Activated CD4-positive, alpha-beta T cell treated with anti-CD3 and anti-CD28 coated beads for 36 hours (primary cell): ENCODE results near the gene CYP2B6. TPM values are rescaled to one million over a fixed set of nuclear protein-coding genes. Genes with fewer than 3 reads are reported as not detected.
"Not testable (repeated sequence)": the region's sequence is repeated elsewhere in the genome, so short reads cannot be mapped to it uniquely, and the experiment has no call there.

Experiments used
- ATAC-seq: fragments of 200-7000 bp; cut with Tn5 transposase; one replicate; pipeline ENCODE4 v1.10.0; 2021; ENCODE audit warnings: mild to moderate bottlenecking, moderate library complexity
- CTCF ChIA-PET: fragments of 350-600 bp; sonication (Branson Sonifier 250); formaldehyde crosslinking; loops from one replicate; lab custom pipeline; 2021; ENCODE audit warnings: antibody characterized with exemption; lab: Charles Lee
- POLR2A ChIA-PET: fragments of 350-600 bp; sonication (Branson Sonifier 250); formaldehyde crosslinking; loops from one replicate; lab custom pipeline; 2021; ENCODE audit warnings: antibody characterized with exemption, inconsistent platforms; lab: Charles Lee
- DNase-seq: peaks from one replicate; pipeline ENCODE4 v3.0.0-alpha.2; 2020
- H3K27ac Mint-ChIP-seq: one replicate; pipeline ENCODE4 v1.8.0; 2021; ENCODE audit warnings: mixed read lengths
- H3K27me3 Mint-ChIP-seq: one replicate; pipeline ENCODE4 v1.8.0; 2021; ENCODE audit warnings: mixed read lengths
- H3K36me3 Mint-ChIP-seq: one replicate; pipeline ENCODE4 v1.8.0; 2021; ENCODE audit warnings: low read depth, mixed read lengths
- H3K4me1 Mint-ChIP-seq: one replicate; pipeline ENCODE4 v1.8.0; 2021; ENCODE audit warnings: mixed read lengths
- H3K4me3 Mint-ChIP-seq: one replicate; pipeline ENCODE4 v1.8.0; 2021; ENCODE audit warnings: mild to moderate bottlenecking, moderate library complexity, mixed read lengths
- H3K9me3 Mint-ChIP-seq: one replicate; pipeline ENCODE4 v1.8.0; 2021; ENCODE audit warnings: low read depth, mixed read lengths
- intact Hi-C, 2 experiments: fragments of 100-400 bp; cut with DNase I in 1 of 2; cut with micrococcal nuclease in 1 of 2; formaldehyde crosslinking; loops; one replicate each; pipeline versions ENCODE4 v1.14.2 to v1.15.1; 2022 to 2024; cut with DNase I, micrococcal nuclease
- total RNA-seq, 2 experiments: library from RNA; stranded (reverse); gene quantifications; one replicate each; pipeline ENCODE4 v1.2.3, GENCODE V29; 2021

The CYP2B6 gene
- total RNA-seq, 2 experiments from 2014 or later: not detected

DNA sequence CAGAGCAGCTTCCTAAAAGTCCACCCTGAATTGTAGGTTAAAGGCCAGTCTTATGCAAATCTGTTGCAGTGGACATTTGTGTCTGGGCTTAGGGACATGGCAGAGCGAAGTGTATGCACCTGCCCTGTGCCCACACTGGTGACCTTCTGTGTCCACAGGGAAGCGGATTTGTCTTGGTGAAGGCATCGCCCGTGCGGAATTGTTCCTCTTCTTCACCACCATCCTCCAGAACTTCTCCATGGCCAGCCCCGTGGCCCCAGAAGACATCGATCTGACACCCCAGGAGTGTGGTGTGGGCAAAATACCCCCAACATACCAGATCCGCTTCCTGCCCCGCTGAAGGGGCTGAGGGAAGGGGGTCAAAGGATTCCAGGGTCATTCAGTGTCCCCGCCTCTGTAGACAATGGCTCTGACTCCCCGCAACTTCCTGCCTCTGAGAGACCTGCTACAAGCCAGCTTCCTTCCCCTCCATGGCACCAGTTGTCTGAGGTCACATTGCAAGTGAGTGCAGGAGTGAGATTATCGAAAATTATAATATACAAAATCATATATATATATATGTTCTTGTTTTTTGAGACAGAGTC, 25.5 kb downstream of the CYP2B6 start:
- ATAC-seq: no peak
- intact Hi-C loops: no loop called here
- H3K36me3 Mint-ChIP-seq: no peaks in the 10 kb centered on the region
- peaks cover 2% of the 10 kb centered on the region for H3K4me1 Mint-ChIP-seq
- H3K9me3 Mint-ChIP-seq: no peaks in the 10 kb centered on the region
- no peak overlapping the region for H3K4me3 Mint-ChIP-seq
- peaks cover 14% of the 10 kb centered on the region for H3K27me3 Mint-ChIP-seq
- DNase-seq: no peak
- POLR2A ChIA-PET: no interaction called here
- CTCF ChIA-PET: interaction anchor here (1.0 kb wide), 1 partner anchor 111 kb away, joined by 3 read pairs; no protein-coding TSS in a partner anchor
- no peak overlapping the region for H3K27ac Mint-ChIP-seq

DNA sequence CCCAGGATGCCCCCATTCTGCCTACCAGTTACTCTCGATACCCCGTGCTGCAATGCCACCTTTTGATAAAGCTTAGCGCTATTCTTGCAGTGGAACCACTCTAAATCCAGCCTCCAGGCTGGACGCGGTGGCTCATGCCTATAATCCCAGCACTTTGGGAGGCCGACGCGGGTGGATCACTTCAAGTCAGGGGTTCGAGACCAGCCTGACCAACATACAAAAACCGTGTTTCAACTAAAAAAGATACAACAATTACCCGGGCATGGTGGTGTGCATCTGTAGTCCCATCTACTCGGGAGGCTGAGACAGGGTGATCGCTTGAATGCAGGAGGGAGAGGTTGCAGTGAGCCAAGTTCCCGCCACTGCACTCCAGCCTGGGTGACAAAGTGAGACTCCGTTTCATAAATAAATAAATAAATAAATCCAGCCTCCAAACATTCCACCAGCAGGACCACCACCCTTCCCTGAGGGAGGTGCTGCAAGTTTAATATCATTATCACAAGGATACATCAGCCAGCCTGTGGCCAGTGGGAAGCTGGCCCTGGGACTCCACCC, 27.7 kb downstream of the CYP2B6 start:
- Mint-ChIP-seq H3K4me3 (no peak overlapping the region), H3K27ac (no peak overlapping the region), H3K9me3 (no peaks in the 10 kb centered on the region), H3K27me3 (peaks cover 6% of the 10 kb centered on the region), H3K36me3 (no peaks in the 10 kb centered on the region), H3K4me1 (peaks cover 2% of the 10 kb centered on the region)
- intact Hi-C loops: no loop called here
- ChIA-PET CTCF (no interaction called here), POLR2A (no interaction called here)
- DNase-seq (no peak), ATAC-seq (no peak)

GRCh38 chr19:41019346-41019745, 28.3 kb downstream of the CYP2B6 start:
- H3K9me3 Mint-ChIP-seq: no peaks in the 10 kb centered on the region
- ChIA-PET CTCF (no interaction called here), POLR2A (no interaction called here)
- H3K4me3 Mint-ChIP-seq: no peak overlapping the region
- ATAC-seq: no peak
- no peak for DNase-seq
- intact Hi-C loops: no loop called here
- H3K27ac Mint-ChIP-seq: no peak overlapping the region
- H3K27me3 Mint-ChIP-seq: peaks cover 6% of the 10 kb centered on the region
- peaks cover 2% of the 10 kb centered on the region for H3K4me1 Mint-ChIP-seq
- H3K36me3 Mint-ChIP-seq: no peaks in the 10 kb centered on the region

- Mint-ChIP-seq H3K36me3 (no peaks in the 10 kb centered on the region), H3K9me3 (no peaks in the 10 kb centered on the region), H3K27me3 (peaks cover 26% of the 10 kb centered on the region), H3K27ac (no peak overlapping the region), H3K4me1 (no peaks in the 10 kb centered on the region), H3K4me3 (no peak overlapping the region)
- POLR2A ChIA-PET: no interaction called here
- intact Hi-C loops: no loop called here
- DNase-seq (no peak), ATAC-seq (no peak)
- CTCF ChIA-PET: interaction anchor here (0.7 to 1.4 kb wide), 4 partner anchors 15 to 102 kb away, joined by 3 read pairs; no protein-coding TSS in a partner anchor
These were observed 32.1 kb downstream of the CYP2B6 start for GRCh38 chr19:41023193-41023592.

GRCh38 chr19:41025411-41025810, 34.3 kb downstream of the CYP2B6 start:
- H3K9me3 Mint-ChIP-seq: no peaks in the 10 kb centered on the region
- H3K36me3 Mint-ChIP-seq: no peaks in the 10 kb centered on the region
- ChIA-PET POLR2A (no interaction called here), CTCF (interaction anchor here (0.6 kb wide), 1 partner anchor 36 kb away, joined by 3 read pairs; no protein-coding TSS in a partner anchor)
- no peaks in the 10 kb centered on the region for H3K4me1 Mint-ChIP-seq
- no peak overlapping the region for H3K27ac Mint-ChIP-seq
- no peak overlapping the region for H3K4me3 Mint-ChIP-seq
- peaks cover 26% of the 10 kb centered on the region for H3K27me3 Mint-ChIP-seq
- DNase-seq: no peak
- ATAC-seq: no peak
- intact Hi-C loops: no loop called here

DNA sequence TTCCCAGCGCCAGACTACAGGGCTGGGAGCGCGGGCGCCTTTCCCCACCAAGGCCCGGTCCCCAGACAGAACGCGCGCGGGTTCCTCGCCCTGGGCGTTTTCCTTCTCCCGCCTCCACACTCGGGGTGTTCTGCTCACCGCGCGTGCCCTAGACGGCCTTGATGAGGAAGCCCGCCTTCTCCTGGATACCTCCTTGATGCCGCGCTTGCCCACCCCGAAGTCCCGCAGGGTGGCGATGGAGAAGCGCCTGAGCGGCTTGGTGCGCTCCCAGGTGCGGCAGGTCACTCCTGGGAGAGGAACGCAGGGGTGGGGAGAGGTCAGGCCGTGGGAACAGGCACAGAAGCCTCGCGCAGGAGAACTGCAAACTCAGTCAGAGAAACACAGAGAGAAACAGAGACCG, 34.8 kb downstream of the CYP2B6 start:
- Mint-ChIP-seq H3K9me3 (no peaks in the 10 kb centered on the region), H3K36me3 (no peaks in the 10 kb centered on the region), H3K27ac (no peak overlapping the region), H3K27me3 (peaks cover 23% of the 10 kb centered on the region), H3K4me1 (no peaks in the 10 kb centered on the region), H3K4me3 (no peak overlapping the region)
- ChIA-PET CTCF (interaction anchor here (0.6 kb wide), 1 partner anchor 36 kb away, joined by 3 read pairs; no protein-coding TSS in a partner anchor), POLR2A (no interaction called here)
- DNase-seq: no peak
- intact Hi-C loops: no loop called here
- no peak for ATAC-seq

DNA sequence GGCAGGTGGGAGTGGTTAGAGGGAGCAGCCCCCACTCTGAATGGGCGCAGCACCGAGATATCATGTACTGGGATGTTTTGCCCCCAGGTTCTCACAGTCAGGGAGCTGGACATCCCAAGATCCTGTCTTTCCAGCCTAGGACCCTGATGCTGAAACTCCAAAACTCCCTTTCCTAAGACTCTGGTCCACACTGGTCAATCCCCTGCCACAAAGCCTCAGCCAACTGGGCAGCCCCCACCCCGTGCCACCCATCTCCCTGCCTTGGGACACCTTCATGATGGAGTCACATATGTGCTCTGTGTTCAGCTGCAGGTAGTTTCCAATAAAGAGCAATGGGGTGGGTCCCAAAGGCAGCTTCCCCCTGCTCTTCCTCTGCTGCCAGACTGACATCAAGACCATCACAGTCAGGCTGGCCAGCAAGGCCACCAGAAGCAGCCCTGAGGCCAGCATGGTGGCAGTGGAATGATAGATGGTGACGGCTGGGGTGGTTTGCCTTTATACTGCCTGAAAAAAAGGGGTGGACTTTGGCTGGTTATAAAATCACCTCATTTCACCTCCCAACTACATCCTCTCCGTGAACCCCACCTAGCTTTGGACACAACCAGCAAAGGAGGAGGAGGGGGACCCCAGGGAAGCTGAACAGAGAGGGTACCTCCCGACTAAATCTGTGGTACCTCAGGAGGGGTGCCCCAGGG, 36.3 kb downstream of the CYP2B6 start:
- Mint-ChIP-seq H3K36me3 (no peaks in the 10 kb centered on the region), H3K27me3 (peaks cover 27% of the 10 kb centered on the region), H3K9me3 (no peaks in the 10 kb centered on the region), H3K27ac (no peak overlapping the region), H3K4me1 (no peaks in the 10 kb centered on the region), H3K4me3 (no peak overlapping the region)
- intact Hi-C loops: no loop called here
- ATAC-seq: no peak
- CTCF ChIA-PET: no interaction called here
- no peak for DNase-seq
- POLR2A ChIA-PET: no interaction called here

GRCh38 chr19:41029524-41030432, 38.7 kb downstream of the CYP2B6 start:
- Mint-ChIP-seq H3K4me3 (no peak overlapping the region), H3K9me3 (peaks cover 2% of the 10 kb centered on the region), H3K27ac (no peak overlapping the region), H3K4me1 (peaks cover 4% of the 10 kb centered on the region), H3K36me3 (no peaks in the 10 kb centered on the region), H3K27me3 (peaks cover 23% of the 10 kb centered on the region)
- ATAC-seq (no peak), DNase-seq (no peak)
- POLR2A ChIA-PET: no interaction called here
- CTCF ChIA-PET: interaction anchor here (0.6 kb wide), 1 partner anchor 26 kb away, joined by 3 read pairs; no protein-coding TSS in a partner anchor
- intact Hi-C loops: no loop called here

DNA sequence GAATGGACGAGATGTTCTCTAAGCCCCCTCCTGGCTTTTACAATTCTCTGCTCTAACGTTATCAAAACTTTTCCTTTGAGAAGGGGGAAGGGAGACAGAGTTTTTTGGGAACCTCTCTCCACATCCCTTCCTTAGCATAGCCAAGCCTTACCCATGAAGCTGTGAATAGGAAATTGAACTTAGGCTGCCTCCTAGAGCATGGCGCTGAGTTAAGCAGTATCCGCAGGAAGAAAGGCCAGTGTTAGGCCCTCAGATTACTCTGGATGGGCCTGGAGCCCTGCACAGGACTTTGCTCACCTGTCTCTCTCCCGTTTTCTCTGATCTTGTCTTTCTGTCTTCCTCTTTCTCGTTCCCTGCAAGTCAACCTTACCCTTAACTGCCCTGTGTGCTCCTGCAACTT, 39.6 kb downstream of the CYP2B6 start:
- peaks cover 4% of the 10 kb centered on the region for H3K4me1 Mint-ChIP-seq
- CTCF ChIA-PET: no interaction called here
- ATAC-seq (no peak), DNase-seq (no peak)
- no peak overlapping the region for H3K27ac Mint-ChIP-seq
- peaks cover 2% of the 10 kb centered on the region for H3K9me3 Mint-ChIP-seq
- POLR2A ChIA-PET: no interaction called here
- intact Hi-C loops: no loop called here
- H3K4me3 Mint-ChIP-seq: no peak overlapping the region
- H3K27me3 Mint-ChIP-seq: peaks cover 15% of the 10 kb centered on the region
- H3K36me3 Mint-ChIP-seq: no peaks in the 10 kb centered on the region

DNA sequence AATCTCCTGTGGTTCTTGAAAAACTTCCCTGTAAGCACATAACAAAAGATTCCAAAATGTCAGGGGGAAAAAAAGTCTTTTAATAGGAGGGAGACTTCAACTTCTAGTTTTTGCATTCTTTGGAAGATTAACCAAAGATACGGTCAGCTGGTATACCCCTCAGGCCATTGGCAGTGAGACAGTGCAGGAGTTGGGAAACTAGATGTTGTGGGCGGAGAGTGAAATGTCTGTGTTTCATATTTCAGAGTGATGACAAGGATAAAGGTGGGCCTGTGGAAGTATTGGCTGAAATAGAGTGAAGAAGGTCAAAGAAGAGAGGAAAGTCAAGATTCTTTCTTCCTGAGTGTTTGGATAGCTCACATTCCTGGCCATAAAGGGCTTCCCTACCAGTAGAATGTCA, 40.8 kb downstream of the CYP2B6 start:
- POLR2A ChIA-PET: no interaction called here
- CTCF ChIA-PET: no interaction called here
- intact Hi-C loops: no loop called here
- Mint-ChIP-seq H3K27me3 (peaks cover 7% of the 10 kb centered on the region), H3K36me3 (no peaks in the 10 kb centered on the region), H3K4me3 (no peak overlapping the region), H3K9me3 (peaks cover 2% of the 10 kb centered on the region), H3K4me1 (peaks cover 4% of the 10 kb centered on the region), H3K27ac (no peak overlapping the region)
- DNase-seq: no peak
- no peak for ATAC-seq

- H3K9me3 Mint-ChIP-seq, H3K27me3 Mint-ChIP-seq, H3K36me3 Mint-ChIP-seq, intact Hi-C loops, CTCF ChIA-PET, H3K4me3 Mint-ChIP-seq, POLR2A ChIA-PET, H3K27ac Mint-ChIP-seq, ATAC-seq, DNase-seq, H3K4me1 Mint-ChIP-seq: not testable (repeated sequence)
These were observed 42.2 kb downstream of the CYP2B6 start for GRCh38 chr19:41033324-41033723.
